ENCODE results near the gene GON4L. TPM values are rescaled to one million over a fixed set of nuclear protein-coding genes. Genes with fewer than 3 reads are reported as not detected.

Gene GON4L
- polyA plus RNA-seq, 2 of the 4 experiments (the other 2 are of a cell fraction): 15.3 to 23.1 TPM

DNA sequence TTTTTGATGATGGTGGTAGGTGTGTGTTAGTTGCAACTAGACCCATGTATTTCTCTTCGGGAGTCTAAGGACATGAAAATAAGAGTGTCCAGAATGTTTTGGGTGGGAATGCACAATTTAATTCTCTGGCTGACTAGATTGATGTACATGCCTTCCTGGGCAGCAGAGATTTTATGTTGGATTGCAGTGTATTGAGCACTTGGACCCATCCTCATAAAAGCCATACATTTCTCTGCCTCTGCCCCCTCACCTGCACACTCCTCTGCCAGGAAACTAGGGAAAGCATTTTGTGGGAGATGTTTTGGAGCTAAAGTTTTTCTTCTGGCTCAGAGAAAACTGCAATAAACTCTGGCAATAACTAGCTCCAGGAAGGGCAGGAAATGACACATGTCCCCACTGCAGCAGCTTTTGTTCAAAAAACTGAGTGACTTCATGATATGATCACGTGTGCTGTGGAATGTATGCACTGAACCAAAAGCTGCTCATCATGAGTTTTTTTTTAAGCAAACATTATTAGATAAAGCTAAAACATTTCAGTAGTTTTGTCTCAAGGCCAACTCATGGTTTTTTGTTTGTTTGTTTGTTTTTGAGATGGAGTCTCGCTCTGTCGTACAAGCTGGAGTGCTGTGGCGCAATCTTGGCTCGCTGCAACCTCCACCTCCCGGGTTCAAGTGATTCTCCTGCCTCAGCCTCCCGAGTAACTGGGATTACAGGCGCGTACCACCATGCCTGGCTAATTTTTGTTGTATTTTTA lies 36.6 kb upstream of the GON4L start (continued):
- no peak for TF ChIP-seq CBX8 (IDR thresholded peaks at IDR 0.05)
- no peak for TF ChIP-seq RFX5 (IDR thresholded peaks at IDR 0.05)
- TF ChIP-seq ZSCAN20 (CRISPR knock-in tag; IDR thresholded peaks at IDR 0.05): no peak
- no peak for TF ChIP-seq ZC3H11A (IDR thresholded peaks at IDR 0.05)

DNA sequence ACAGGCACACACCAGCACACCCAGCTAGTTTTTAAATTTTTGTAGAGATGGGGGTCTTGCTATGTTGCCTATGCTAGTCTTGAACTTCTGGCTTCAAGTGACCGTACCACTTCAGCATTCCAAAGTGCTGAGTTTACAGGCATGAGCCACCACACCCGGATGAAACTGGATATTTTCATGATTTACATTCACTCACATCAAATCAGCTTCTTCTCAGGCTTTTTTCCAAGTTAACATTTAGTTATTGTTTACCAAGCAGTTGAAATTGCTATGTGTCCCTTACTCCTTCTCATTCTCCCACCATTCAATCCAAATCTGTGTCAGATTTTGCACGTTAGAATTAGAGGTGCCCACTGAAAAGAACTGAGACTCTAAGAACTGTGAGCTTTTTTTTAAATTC lies 35.8 kb upstream of the GON4L start:
- FAIRE-seq: peak; percentile 13
- peak; percentile 62 to 73; a peak in 5 of 6 replicates for ATAC-seq

DNA sequence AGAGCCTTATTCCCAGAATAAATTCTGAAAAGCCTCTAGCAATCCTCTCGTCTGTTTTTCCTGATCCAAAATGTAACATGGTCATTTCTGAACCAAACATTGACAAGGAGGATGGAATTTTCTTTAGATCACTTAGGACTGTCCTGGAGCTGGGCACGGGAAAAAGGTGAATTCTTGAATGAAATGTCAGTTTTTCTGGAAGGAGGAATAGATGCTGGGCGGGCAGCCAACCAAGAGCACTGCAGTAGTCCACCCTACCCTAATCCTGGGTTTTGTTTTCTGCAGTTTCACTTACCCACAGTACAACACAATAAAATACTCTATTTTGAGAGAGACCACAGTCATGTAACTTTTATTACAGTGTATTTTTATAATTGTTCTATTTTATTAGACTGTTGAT lies 33.2 kb upstream of the GON4L start:
- Histone ChIP-seq H3K4me1 (peaks cover 36% of the 10 kb centered on the region), H3K4me2 (peak overlapping the region; percentile 6; the same call in 1 of the 3 replicates), H3K9me3 (no peaks in the 10 kb centered on the region), H3K4me3 (no peak overlapping the region), H3K27ac (peak overlapping the region in 1 of 2 experiments; percentile 40; a peak in 2 of 6 replicates)
- DNase-seq (ENCODE audit: low read depth in 1 of 2, low spot score in 1 of 2) (no peak), ATAC-seq (no peak), FAIRE-seq (no peak)
- ChIA-PET POLR2A (no interaction called here), CTCF (interaction anchor here (1.1 kb wide), 2 partner anchors 161 to 176 kb away, joined by 3 to 4 read pairs; no protein-coding TSS in a partner anchor)
- TF ChIP-seq ZSCAN20 (CRISPR knock-in tag; IDR thresholded peaks at IDR 0.05) (no peak), GATA3 (IDR thresholded peaks at IDR 0.05; ENCODE audit: borderline replicate concordance) (no peak), KDM5A (IDR thresholded peaks at IDR 0.05) (no peak), MAZ (IDR thresholded peaks at IDR 0.05; ENCODE audit: borderline replicate concordance, low read depth, low read length) (no peak), ZNF302 (CRISPR knock-in tag; IDR thresholded peaks at IDR 0.05) (no peak), ESRRA (IDR thresholded peaks at IDR 0.05; ENCODE audit: borderline replicate concordance, low read length) (no peak)
- TF ChIP-seq, protein P1, sequence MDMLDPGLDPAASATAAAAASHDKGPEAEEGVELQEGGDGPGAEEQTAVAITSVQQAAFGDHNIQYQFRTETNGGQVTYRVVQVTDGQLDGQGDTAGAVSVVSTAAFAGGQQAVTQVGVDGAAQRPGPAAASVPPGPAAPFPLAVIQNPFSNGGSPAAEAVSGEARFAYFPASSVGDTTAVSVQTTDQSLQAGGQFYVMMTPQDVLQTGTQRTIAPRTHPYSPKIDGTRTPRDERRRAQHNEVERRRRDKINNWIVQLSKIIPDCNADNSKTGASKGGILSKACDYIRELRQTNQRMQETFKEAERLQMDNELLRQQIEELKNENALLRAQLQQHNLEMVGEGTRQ (IDR thresholded peaks at IDR 0.05): no peak
- TF ChIP-seq, protein P2, sequence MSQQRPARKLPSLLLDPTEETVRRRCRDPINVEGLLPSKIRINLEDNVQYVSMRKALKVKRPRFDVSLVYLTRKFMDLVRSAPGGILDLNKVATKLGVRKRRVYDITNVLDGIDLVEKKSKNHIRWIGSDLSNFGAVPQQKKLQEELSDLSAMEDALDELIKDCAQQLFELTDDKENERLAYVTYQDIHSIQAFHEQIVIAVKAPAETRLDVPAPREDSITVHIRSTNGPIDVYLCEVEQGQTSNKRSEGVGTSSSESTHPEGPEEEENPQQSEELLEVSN (IDR thresholded peaks at IDR 0.05; ENCODE audit: borderline replicate concordance, low read depth): no peak
- TF ChIP-seq, protein P3, sequence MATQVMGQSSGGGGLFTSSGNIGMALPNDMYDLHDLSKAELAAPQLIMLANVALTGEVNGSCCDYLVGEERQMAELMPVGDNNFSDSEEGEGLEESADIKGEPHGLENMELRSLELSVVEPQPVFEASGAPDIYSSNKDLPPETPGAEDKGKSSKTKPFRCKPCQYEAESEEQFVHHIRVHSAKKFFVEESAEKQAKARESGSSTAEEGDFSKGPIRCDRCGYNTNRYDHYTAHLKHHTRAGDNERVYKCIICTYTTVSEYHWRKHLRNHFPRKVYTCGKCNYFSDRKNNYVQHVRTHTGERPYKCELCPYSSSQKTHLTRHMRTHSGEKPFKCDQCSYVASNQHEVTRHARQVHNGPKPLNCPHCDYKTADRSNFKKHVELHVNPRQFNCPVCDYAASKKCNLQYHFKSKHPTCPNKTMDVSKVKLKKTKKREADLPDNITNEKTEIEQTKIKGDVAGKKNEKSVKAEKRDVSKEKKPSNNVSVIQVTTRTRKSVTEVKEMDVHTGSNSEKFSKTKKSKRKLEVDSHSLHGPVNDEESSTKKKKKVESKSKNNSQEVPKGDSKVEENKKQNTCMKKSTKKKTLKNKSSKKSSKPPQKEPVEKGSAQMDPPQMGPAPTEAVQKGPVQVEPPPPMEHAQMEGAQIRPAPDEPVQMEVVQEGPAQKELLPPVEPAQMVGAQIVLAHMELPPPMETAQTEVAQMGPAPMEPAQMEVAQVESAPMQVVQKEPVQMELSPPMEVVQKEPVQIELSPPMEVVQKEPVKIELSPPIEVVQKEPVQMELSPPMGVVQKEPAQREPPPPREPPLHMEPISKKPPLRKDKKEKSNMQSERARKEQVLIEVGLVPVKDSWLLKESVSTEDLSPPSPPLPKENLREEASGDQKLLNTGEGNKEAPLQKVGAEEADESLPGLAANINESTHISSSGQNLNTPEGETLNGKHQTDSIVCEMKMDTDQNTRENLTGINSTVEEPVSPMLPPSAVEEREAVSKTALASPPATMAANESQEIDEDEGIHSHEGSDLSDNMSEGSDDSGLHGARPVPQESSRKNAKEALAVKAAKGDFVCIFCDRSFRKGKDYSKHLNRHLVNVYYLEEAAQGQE (IDR thresholded peaks at IDR 0.05): no peak
- WGBS (ENCODE audit: missing lambda C conversion rate): 44% methylated on average over 3 of the region's 3 CpGs

More for the DNA sequence above, 35.8 kb upstream of the GON4L start:
- H3K4me2 ChIP-seq: peak overlapping the region; percentile 63
- POLR2A ChIA-PET: interaction anchor here (0.7 to 1.2 kb wide), 2 partner anchors 9 to 12 kb away, joined by 3 to 4 read pairs; no protein-coding TSS in a partner anchor
- TF ChIP-seq RAD21 (conservative IDR thresholded peaks at IDR 0.05 in 1 of 2, IDR thresholded peaks at IDR 0.05 in 1 of 2) (no peak), NR3C1 (IDR thresholded peaks at IDR 0.05) (no peak), MAFK (IDR thresholded peaks at IDR 0.05; ENCODE audit: partially characterized antibody) (peak; percentile 29), CBX2 (IDR thresholded peaks at IDR 0.05; ENCODE audit: borderline replicate concordance, low read depth) (no peak), FOSL2 (IDR thresholded peaks at IDR 0.05) (no peak), FOSL2 (CRISPR knock-in tag; IDR thresholded peaks at IDR 0.05) (peak; percentile 56), MAZ (IDR thresholded peaks at IDR 0.05; ENCODE audit: borderline replicate concordance, low read depth, low read length) (no peak), ZNF302 (CRISPR knock-in tag; IDR thresholded peaks at IDR 0.05) (no peak)
- TF ChIP-seq, protein P4, sequence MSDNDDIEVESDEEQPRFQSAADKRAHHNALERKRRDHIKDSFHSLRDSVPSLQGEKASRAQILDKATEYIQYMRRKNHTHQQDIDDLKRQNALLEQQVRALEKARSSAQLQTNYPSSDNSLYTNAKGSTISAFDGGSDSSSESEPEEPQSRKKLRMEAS (IDR thresholded peaks at IDR 0.05): peak; percentile 26; the same call in 1 of the 2 replicates
- no peak overlapping the region for H3K4me3 ChIP-seq
- peak overlapping the region; percentile 69 to 85 for H3K27ac ChIP-seq
- DNase-seq (ENCODE audit: low read depth in 1 of 2, low spot score in 1 of 2): peak; percentile 35 to 76
- CTCF ChIA-PET: interaction anchor here (0.9 to 1.4 kb wide), 3 partner anchors 10 to 96 kb away, joined by 3 read pairs; no protein-coding TSS in a partner anchor
- WGBS (ENCODE audit: missing lambda C conversion rate): 0% methylated on average over 3 of the region's 3 CpGs
- no peaks in the 10 kb centered on the region for H3K9me3 ChIP-seq
- H3K4me1 ChIP-seq: peaks cover 36% of the 10 kb centered on the region

Measured in A549 (cell line).